Measurements from ENCODE around the gene NT5C2. TPM values are rescaled to one million over a fixed set of nuclear protein-coding genes. Genes with fewer than 3 reads are reported as not detected.

The NT5C2 gene
- total RNA-seq, 6 experiments from 2014 or later, result 17.3 to 39.2 (median 32.4) TPM

DNA sequence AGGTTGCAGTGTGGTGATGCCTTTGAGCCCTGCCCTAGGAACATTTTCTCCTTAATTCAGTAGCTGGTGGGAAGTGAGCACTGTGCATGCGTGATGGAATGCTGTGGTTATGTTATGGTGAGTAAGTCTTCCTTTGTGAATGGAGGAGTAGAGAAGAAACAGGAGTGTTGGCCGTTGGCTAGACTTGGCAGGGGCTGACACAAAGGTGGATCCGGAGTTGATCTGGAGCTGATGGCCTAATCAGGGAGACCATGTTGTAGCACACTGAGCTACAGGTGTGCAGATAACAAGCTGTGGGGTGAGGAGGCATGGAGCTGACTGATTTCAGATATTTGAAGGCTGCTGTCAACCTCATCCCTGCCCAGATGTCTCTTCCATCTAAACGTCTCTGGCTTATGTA, 152.7 kb downstream of the NT5C2 start:
- no peaks in the 10 kb centered on the region for H3K4me1 ChIP-seq
- no peaks in the 10 kb centered on the region for H3K27me3 ChIP-seq
- no peaks in the 10 kb centered on the region for H3K9me3 ChIP-seq
- intact Hi-C loops (cut with DNase I), result no loop called here
- TF ChIP-seq POLR2A (IDR thresholded peaks at IDR 0.05), result no peak
- TF ChIP-seq, protein P1, sequence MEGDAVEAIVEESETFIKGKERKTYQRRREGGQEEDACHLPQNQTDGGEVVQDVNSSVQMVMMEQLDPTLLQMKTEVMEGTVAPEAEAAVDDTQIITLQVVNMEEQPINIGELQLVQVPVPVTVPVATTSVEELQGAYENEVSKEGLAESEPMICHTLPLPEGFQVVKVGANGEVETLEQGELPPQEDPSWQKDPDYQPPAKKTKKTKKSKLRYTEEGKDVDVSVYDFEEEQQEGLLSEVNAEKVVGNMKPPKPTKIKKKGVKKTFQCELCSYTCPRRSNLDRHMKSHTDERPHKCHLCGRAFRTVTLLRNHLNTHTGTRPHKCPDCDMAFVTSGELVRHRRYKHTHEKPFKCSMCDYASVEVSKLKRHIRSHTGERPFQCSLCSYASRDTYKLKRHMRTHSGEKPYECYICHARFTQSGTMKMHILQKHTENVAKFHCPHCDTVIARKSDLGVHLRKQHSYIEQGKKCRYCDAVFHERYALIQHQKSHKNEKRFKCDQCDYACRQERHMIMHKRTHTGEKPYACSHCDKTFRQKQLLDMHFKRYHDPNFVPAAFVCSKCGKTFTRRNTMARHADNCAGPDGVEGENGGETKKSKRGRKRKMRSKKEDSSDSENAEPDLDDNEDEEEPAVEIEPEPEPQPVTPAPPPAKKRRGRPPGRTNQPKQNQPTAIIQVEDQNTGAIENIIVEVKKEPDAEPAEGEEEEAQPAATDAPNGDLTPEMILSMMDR (IDR thresholded peaks at IDR 0.05), result no peak
- H3K27ac ChIP-seq, result no peak overlapping the region
- no peak for DNase-seq
- no peak overlapping the region for H3K4me3 ChIP-seq
- no peaks in the 10 kb centered on the region for H3K36me3 ChIP-seq
- 85% methylated on average over 3 of the region's 4 CpGs for WGBS (ENCODE audit: insufficient coverage, low coverage, low lambda C conversion rate, missing lambda C conversion rate)
- ATAC-seq, result no peak

DNA sequence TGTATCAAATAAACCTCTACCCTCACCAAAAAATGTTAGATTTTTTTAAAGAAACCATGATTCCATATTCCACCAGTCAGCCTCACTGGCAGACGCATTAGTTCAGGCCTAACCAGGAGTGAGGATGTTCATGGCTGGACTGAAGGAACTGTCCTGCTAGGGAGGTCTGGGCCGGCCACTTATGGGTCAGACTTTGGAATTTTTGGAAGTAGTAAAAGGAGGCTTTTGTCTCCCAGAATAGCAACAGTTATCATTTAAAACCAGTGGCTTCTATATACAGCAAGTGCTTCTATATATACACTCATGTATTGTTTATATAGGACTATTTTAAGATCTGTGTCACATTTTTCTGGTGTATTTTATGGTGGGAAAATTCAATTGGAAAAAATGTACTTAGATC, 154.5 kb downstream of the NT5C2 start:
- no peaks in the 10 kb centered on the region for H3K27me3 ChIP-seq
- H3K36me3 ChIP-seq, result no peaks in the 10 kb centered on the region
- ATAC-seq, result no peak
- DNase-seq, result no peak
- 90% methylated on average over 2 of the region's 2 CpGs for WGBS (ENCODE audit: insufficient coverage, low coverage, low lambda C conversion rate, missing lambda C conversion rate)
- H3K4me3 ChIP-seq, result no peak overlapping the region
- no peaks in the 10 kb centered on the region for H3K4me1 ChIP-seq
- H3K9me3 ChIP-seq, result no peaks in the 10 kb centered on the region
- TF ChIP-seq, protein P1 (IDR thresholded peaks at IDR 0.05), result no peak
- no peak for TF ChIP-seq POLR2A (IDR thresholded peaks at IDR 0.05)
- intact Hi-C loops (cut with DNase I), result no loop called here
- no peak overlapping the region for H3K27ac ChIP-seq

Other genes starting within 250 kb of the NT5C2 start
- not detected for gene RPEL1, start 52.6 kb upstream of the NT5C2 start, total RNA-seq
- not detected for gene INA, start 83.9 kb upstream of the NT5C2 start, total RNA-seq
- 1 to 10 TPM; 4.7 to 8.5 (median 6.0) TPM for gene PCGF6, start 157.9 kb upstream of the NT5C2 start, total RNA-seq
- 1 to 10 TPM; 1.5 to 2.5 (median 2.2) TPM for gene TAF5, start 174.7 kb upstream of the NT5C2 start, total RNA-seq
- 100 to 1,000 TPM; 176 to 257 (median 220) TPM for gene ATP5MK, start 203.2 kb upstream of the NT5C2 start, total RNA-seq
- gene PDCD11, start 203.4 kb upstream of the NT5C2 start, total RNA-seq, result 10 to 100 TPM; 10.6 to 13.5 (median 12.0) TPM